Keratinocyte (primary cell): ENCODE measurements around the gene RTP2. TPM values are rescaled to one million over a fixed set of nuclear protein-coding genes. Genes with fewer than 3 reads are reported as not detected.

Experiments used
- DNase-seq: peaks from one replicate; pipeline ENCODE4 v3.0.0-alpha.2; 2011; ENCODE audit warnings: low read depth, missing footprints, low spot score
- FAIRE-seq: peaks from 2 replicates; lab custom pipeline; 2011; peaks lifted over from hg19 to GRCh38; lab: Jason Lieb, UNC
- H2AFZ ChIP-seq: 2 replicates; pipeline ENCODE4 v1.6.0; 2012; ENCODE audit warnings: low read length, control low read depth, inconsistent platforms; ENCODE audit not compliant: control insufficient read depth
- H3K27ac ChIP-seq: 2 replicates; pipeline ENCODE4 v1.5.1; 2011; ENCODE audit warnings: low read length; ENCODE audit not compliant: control insufficient read depth, insufficient read depth
- H3K27me3 ChIP-seq: 3 replicates; pipeline ENCODE4 v1.6.0; 2011; ENCODE audit warnings: low read length; ENCODE audit not compliant: control insufficient read depth, insufficient read depth; ENCODE audit errors: extremely low read depth
- H3K36me3 ChIP-seq, 2 experiments: 2 replicates in 1 of 2; 3 replicates in 1 of 2; pipeline ENCODE4 v1.5.1; 2011; ENCODE audit warnings: low read length in 2 of 2, mild to moderate bottlenecking in 1 of 2; ENCODE audit not compliant: control insufficient read depth in 2 of 2, insufficient read depth in 2 of 2; ENCODE audit errors: extremely low read depth in 1 of 2
- H3K4me1 ChIP-seq: 3 replicates; pipeline ENCODE4 v1.5.1; 2011; ENCODE audit warnings: low read length; ENCODE audit not compliant: control insufficient read depth, insufficient read depth; ENCODE audit errors: extremely low read depth
- H3K4me2 ChIP-seq: 3 replicates; pipeline ENCODE4 v1.6.0; 2011; ENCODE audit warnings: low read depth, low read length; ENCODE audit not compliant: control insufficient read depth, insufficient read depth; ENCODE audit errors: extremely low read depth
- H3K4me3 ChIP-seq, 3 experiments: fragments of 200-600 bp in 1 of 3; sonication (generic) in 1 of 3; 2 replicates in 2 of 3; 3 replicates in 1 of 3; pipeline ENCODE4 v1.5.1; 2011 to 2016; ENCODE audit warnings: low read length in 3 of 3, mild to moderate bottlenecking in 3 of 3, control low read depth in 2 of 3, inconsistent platforms in 1 of 3, low read depth in 1 of 3, mixed read lengths in 1 of 3, mixed run types in 1 of 3, moderate library complexity in 1 of 3; ENCODE audit not compliant: control insufficient read depth in 2 of 3, insufficient read depth in 2 of 3; ENCODE audit errors: extremely low read depth in 1 of 3
- H3K79me2 ChIP-seq: 2 replicates; pipeline ENCODE4 v1.6.0; 2012; ENCODE audit warnings: low read length; ENCODE audit not compliant: control insufficient read depth, insufficient read depth
- H3K9ac ChIP-seq: 3 replicates; pipeline ENCODE4 v1.6.0; 2011; ENCODE audit warnings: low read length; ENCODE audit not compliant: control insufficient read depth, insufficient read depth; ENCODE audit errors: extremely low read depth
- H3K9me1 ChIP-seq: 3 replicates; pipeline ENCODE4 v1.6.0; 2011; ENCODE audit warnings: low read length; ENCODE audit not compliant: control insufficient read depth, insufficient read depth; ENCODE audit errors: extremely low read depth
- H3K9me3 ChIP-seq: 2 replicates; pipeline ENCODE4 v1.5.1; 2012; ENCODE audit warnings: low read depth, low read length; ENCODE audit not compliant: control insufficient read depth
- H4K20me1 ChIP-seq: 3 replicates; pipeline ENCODE4 v1.6.0; 2011; ENCODE audit warnings: low read length; ENCODE audit not compliant: control insufficient read depth, insufficient read depth; ENCODE audit errors: extremely low read depth
- CTCF ChIP-seq, 3 experiments: IDR thresholded peaks in 1 of 3; conservative IDR thresholded peaks in 1 of 3; optimal IDR thresholded peaks in 1 of 3; 2 replicates in 2 of 3; 3 replicates in 1 of 3; pipeline versions ENCODE3 to v1.5.1; 2011; ENCODE audit warnings: low read length in 3 of 3, mild to moderate bottlenecking in 3 of 3, moderate library complexity in 2 of 3, control low read depth in 1 of 3, inconsistent platforms in 1 of 3; ENCODE audit not compliant: insufficient read depth in 2 of 3; ENCODE audit errors: extremely low read depth in 1 of 3
- EZH2 ChIP-seq: IDR thresholded peaks from one replicate; pipeline ENCODE4 v1.6.1; 2012; ENCODE audit warnings: inconsistent platforms, mild to moderate bottlenecking, low read length, moderate library complexity
- dilution Hi-C: fragments of 300-500 bp; cut with MboI; formaldehyde crosslinking; loops from one replicate; pipeline ENCODE4 v1.7.0; 2020; ENCODE audit warnings: low sequenced_read_pairs; ENCODE audit not compliant: extremely low pct_ligation_motif_present
- polyA plus RNA-seq, 5 experiments: library from polyadenylated mRNA; depleted of rRNA in 3 of 5; stranded (reverse) in 3 of 5; stranded (forward) in 1 of 5; unstranded in 1 of 5; fragments of >200 nt; gene quantifications; 1 replicate in 1 of 5; 2 replicates in 3 of 5; 3 replicates in 1 of 5; pipeline versions ENCODE4 v1.2.1 to v1.2.3, GENCODE V29; 2011 to 2012; ENCODE audit warnings: missing spikeins in 2 of 5, low read depth in 1 of 5, low replicate concordance in 1 of 5

The RTP2 gene
- polyA plus RNA-seq, 1 donor (not counting 4 experiments of a cell fraction or from before 2014, with no cell fraction given): not detected

- Histone ChIP-seq H3K36me3 (no peaks in the 10 kb centered on the region), H2AFZ (no peak overlapping the region), H3K4me2 (no peak overlapping the region), H3K9me1 (no peaks in the 10 kb centered on the region), H3K27me3 (peaks cover 4% of the 10 kb centered on the region), H3K9ac (no peak overlapping the region), H3K79me2 (no peaks in the 10 kb centered on the region), H3K4me3 (no peak overlapping the region), H3K27ac (no peak overlapping the region), H3K4me1 (no peaks in the 10 kb centered on the region), H4K20me1 (no peaks in the 10 kb centered on the region), H3K9me3 (no peaks in the 10 kb centered on the region)
- DNase-seq (no peak), FAIRE-seq (no peak)
- TF ChIP-seq EZH2: no peak
- no peak for TF ChIP-seq CTCF (optimal IDR thresholded peaks at IDR 0.05 in 1 of 3, IDR thresholded peaks at IDR 0.05 in 1 of 3, conservative IDR thresholded peaks at IDR 0.05 in 1 of 3; ENCODE audit: extremely low read depth in 1 of 3, insufficient read depth in 2 of 3, low read length in 3 of 3)
- dilution Hi-C loops: loop anchor here (25.0 kb wide), 1 partner anchor 365 kb away; no protein-coding TSS in a partner anchor
Measured at GRCh38 chr3:187677604-187678003, 24.8 kb downstream of the RTP2 start.

- no peak overlapping the region for H3K9ac ChIP-seq
- no peaks in the 10 kb centered on the region for H4K20me1 ChIP-seq
- H3K36me3 ChIP-seq: no peaks in the 10 kb centered on the region
- H3K27me3 ChIP-seq: peaks cover 24% of the 10 kb centered on the region
- no peaks in the 10 kb centered on the region for H3K79me2 ChIP-seq
- DNase-seq (no peak), FAIRE-seq (no peak)
- H2AFZ ChIP-seq: no peak overlapping the region
- no peak overlapping the region for H3K27ac ChIP-seq
- no peak overlapping the region for H3K4me3 ChIP-seq
- no peaks in the 10 kb centered on the region for H3K4me1 ChIP-seq
- no peaks in the 10 kb centered on the region for H3K9me1 ChIP-seq
- H3K9me3 ChIP-seq: no peaks in the 10 kb centered on the region
- TF ChIP-seq EZH2 (no peak), CTCF (optimal IDR thresholded peaks at IDR 0.05 in 1 of 3, IDR thresholded peaks at IDR 0.05 in 1 of 3, conservative IDR thresholded peaks at IDR 0.05 in 1 of 3; ENCODE audit: extremely low read depth in 1 of 3, insufficient read depth in 2 of 3, low read length in 3 of 3) (no peak)
- no peak overlapping the region for H3K4me2 ChIP-seq
- dilution Hi-C loops: no loop called here
Measured at GRCh38 chr3:187673012-187673411, 29.3 kb downstream of the RTP2 start.
